H1 (cell line): ENCODE data around the gene MEMO1. TPM values are rescaled to one million over a fixed set of nuclear protein-coding genes. Genes with fewer than 3 reads are reported as not detected.

Source experiments
- CTCF ChIA-PET: fragments of 300-600 bp; sonication (Branson Sonifier 250); formaldehyde crosslinking; loops from one replicate; lab custom pipeline; 2021; ENCODE audit not compliant: partially characterized antibody; lab: Charles Lee
- POLR2A ChIA-PET: fragments of 300-600 bp; sonication (Branson Sonifier 250); formaldehyde crosslinking; loops from one replicate; lab custom pipeline; 2021; ENCODE audit warnings: inconsistent platforms; ENCODE audit not compliant: partially characterized antibody; lab: Charles Lee
- DNase-seq, 2 experiments: peaks; one replicate each; pipeline versions ENCODE4 v3.0.0 to v3.0.0-alpha.2; 2010 to 2022; ENCODE audit warnings: low spot score in 2 of 2, low read depth in 1 of 2, mixed read lengths in 1 of 2
- FAIRE-seq: peaks from 2 replicates; lab custom pipeline; 2011; peaks lifted over from hg19 to GRCh38; lab: Jason Lieb, UNC
- H2AFZ ChIP-seq: 2 replicates; pipeline ENCODE4 v1.8.1; 2012; ENCODE audit warnings: low read length, inconsistent platforms
- H2AK5ac ChIP-seq: 2 replicates; pipeline ENCODE4 v1.6.1; 2013; ENCODE audit warnings: low read depth, low read length
- H2BK120ac ChIP-seq: replicated peaks from 2 replicates; pipeline ENCODE3; 2013; ENCODE audit warnings: low read depth, low read length, inconsistent platforms
- H2BK12ac ChIP-seq: 2 replicates; pipeline ENCODE4 v1.6.1; 2013; ENCODE audit warnings: low read depth, low read length
- H2BK15ac ChIP-seq: 2 replicates; pipeline ENCODE4 v1.6.1; 2013; ENCODE audit warnings: low read length
- H2BK20ac ChIP-seq: 2 replicates; pipeline ENCODE4 v1.6.1; 2013; ENCODE audit warnings: low read length
- H2BK5ac ChIP-seq: 2 replicates; pipeline ENCODE4 v1.6.1; 2013; ENCODE audit warnings: low read depth, low read length
- H3K14ac ChIP-seq: 2 replicates; pipeline ENCODE4 v1.6.1; 2013; ENCODE audit warnings: inconsistent platforms; ENCODE audit not compliant: insufficient read length
- H3K18ac ChIP-seq: 2 replicates; pipeline ENCODE4 v1.6.1; 2013; ENCODE audit warnings: low read length; ENCODE audit errors: extremely low read depth
- H3K23ac ChIP-seq: 2 replicates; pipeline ENCODE4 v1.6.1; 2013; ENCODE audit warnings: inconsistent platforms; ENCODE audit not compliant: insufficient read length
- H3K23me2 ChIP-seq: 2 replicates; pipeline ENCODE4 v1.6.1; 2013; ENCODE audit warnings: low read depth, low read length
- H3K27ac ChIP-seq: 2 replicates; pipeline ENCODE4 v1.6.1; 2011; ENCODE audit warnings: low read depth, low read length, inconsistent platforms
- H3K27me3 ChIP-seq, 4 experiments: replicated peaks in 1 of 4; 1 replicate in 1 of 4; 2 replicates in 3 of 4; pipeline versions ENCODE4 v1.6.1 to v1.8.1; 2011 to 2013; ENCODE audit warnings: low read length in 3 of 4, mild to moderate bottlenecking in 3 of 4, inconsistent platforms in 2 of 4, mixed read lengths in 2 of 4, moderate library complexity in 1 of 4; ENCODE audit not compliant: control insufficient read depth in 3 of 4, insufficient read depth in 3 of 4; ENCODE audit errors: extremely low read depth in 1 of 4
- H3K36me3 ChIP-seq, 4 experiments: 2 replicates each; pipeline versions ENCODE4 v1.6.1 to v1.8.1; 2011 to 2013; ENCODE audit warnings: mild to moderate bottlenecking in 4 of 4, low read length in 3 of 4, moderate library complexity in 2 of 4, control low read depth in 1 of 4, inconsistent platforms in 1 of 4; ENCODE audit not compliant: insufficient read depth in 4 of 4, control insufficient read depth in 2 of 4
- H3K4ac ChIP-seq: replicated peaks from 2 replicates; pipeline ENCODE3; 2013; ENCODE audit warnings: low read length, low read depth, mixed read lengths, inconsistent platforms; ENCODE audit not compliant: insufficient read length
- H3K4me1 ChIP-seq, 4 experiments: replicated peaks in 1 of 4; 1 replicate in 1 of 4; 2 replicates in 3 of 4; pipeline versions ENCODE4 v1.6.1 to v1.8.1; 2011 to 2013; ENCODE audit warnings: low read length in 3 of 4, inconsistent platforms in 2 of 4, mixed read lengths in 1 of 4; ENCODE audit not compliant: insufficient read depth in 4 of 4, control insufficient read depth in 3 of 4
- H3K4me2 ChIP-seq, 2 experiments: 2 replicates each; pipeline versions ENCODE4 v1.6.1 to v1.8.1; 2011 to 2013; ENCODE audit warnings: low read depth in 2 of 2, low read length in 2 of 2, control low read depth in 1 of 2, inconsistent platforms in 1 of 2, mild to moderate bottlenecking in 1 of 2; ENCODE audit not compliant: insufficient read depth in 1 of 2
- H3K4me3 ChIP-seq, 4 experiments: fragments of 200-600, 300-600 bp in 1 of 4; sonication (generic), shearing (Covaris generic), sonication (Bioruptor Twin) in 1 of 4; 2 replicates each; pipeline versions ENCODE4 v1.5.1 to v1.8.1; 2011 to 2016; ENCODE audit warnings: low read length in 4 of 4, low read depth in 3 of 4, control low read depth in 2 of 4, inconsistent platforms in 2 of 4, mild to moderate bottlenecking in 2 of 4, mixed read lengths in 1 of 4, moderate library complexity in 1 of 4; ENCODE audit not compliant: insufficient read depth in 2 of 4; ENCODE audit errors: extremely low read depth in 1 of 4
- H3K56ac ChIP-seq: replicated peaks from 2 replicates; pipeline ENCODE3; 2013; ENCODE audit warnings: low read depth, mild to moderate bottlenecking, mixed read lengths, low read length, inconsistent platforms; ENCODE audit not compliant: insufficient read length
- H3K79me1 ChIP-seq: 2 replicates; pipeline ENCODE4 v1.6.1; 2013; ENCODE audit warnings: low read depth, low read length, control low read depth
- H3K79me2 ChIP-seq, 2 experiments: 2 replicates each; pipeline versions ENCODE4 v1.6.1 to v1.8.1; 2012 to 2013; ENCODE audit warnings: low read length in 2 of 2, mild to moderate bottlenecking in 2 of 2, inconsistent platforms in 1 of 2; ENCODE audit not compliant: insufficient read depth in 2 of 2, control insufficient read depth in 1 of 2
- H3K9ac ChIP-seq, 4 experiments: replicated peaks in 1 of 4; 1 replicate in 1 of 4; 2 replicates in 3 of 4; pipeline versions ENCODE4 v1.6.1 to v1.8.1; 2011 to 2013; ENCODE audit warnings: low read depth in 3 of 4, low read length in 3 of 4, control low read depth in 2 of 4, mild to moderate bottlenecking in 2 of 4, moderate library complexity in 2 of 4, inconsistent platforms in 1 of 4; ENCODE audit errors: extremely low read depth in 1 of 4
- H3K9me3 ChIP-seq, 2 experiments: 2 replicates each; pipeline versions ENCODE4 v1.6.1 to v1.8.1; 2012 to 2013; ENCODE audit warnings: mild to moderate bottlenecking in 2 of 2, moderate library complexity in 2 of 2, control low read depth in 1 of 2, inconsistent platforms in 1 of 2, low read depth in 1 of 2, low read length in 1 of 2, mixed read lengths in 1 of 2; ENCODE audit not compliant: insufficient read depth in 2 of 2
- H4K20me1 ChIP-seq, 2 experiments: replicated peaks in 1 of 2; 2 replicates each; pipeline versions ENCODE3 to v1.8.1; 2011 to 2013; ENCODE audit warnings: inconsistent platforms in 2 of 2, low read length in 2 of 2, mild to moderate bottlenecking in 1 of 2; ENCODE audit not compliant: insufficient read depth in 2 of 2, control insufficient read depth in 1 of 2
- H4K5ac ChIP-seq: 2 replicates; pipeline ENCODE4 v1.6.1; 2013; ENCODE audit warnings: low read length, low read depth, mixed read lengths, inconsistent platforms; ENCODE audit not compliant: insufficient read length
- H4K8ac ChIP-seq: 2 replicates; pipeline ENCODE4 v1.8.0; 2013; ENCODE audit warnings: mild to moderate bottlenecking, moderate library complexity, low read length, inconsistent platforms; ENCODE audit not compliant: insufficient read depth; ENCODE audit errors: extremely low read depth
- H4K91ac ChIP-seq: replicated peaks from 2 replicates; pipeline ENCODE3; 2013; ENCODE audit warnings: low read length, mixed read lengths, inconsistent platforms; ENCODE audit not compliant: insufficient read length
- ATF3 ChIP-seq: IDR thresholded peaks from 2 replicates; pipeline ENCODE4 v1.6.1; 2011; ENCODE audit warnings: low read depth, mild to moderate bottlenecking, low read length; ENCODE audit not compliant: insufficient read depth
- GABPA ChIP-seq: IDR thresholded peaks from 2 replicates; pipeline ENCODE4 v1.6.1; 2011; ENCODE audit warnings: mild to moderate bottlenecking, low read length, moderate library complexity, borderline replicate concordance; ENCODE audit not compliant: insufficient read depth
- HDAC6 ChIP-seq: IDR thresholded peaks from one replicate; pipeline ENCODE4 v1.7.1; 2012; ENCODE audit warnings: low read depth, mild to moderate bottlenecking, inconsistent platforms, low read length, moderate library complexity
- MAFK ChIP-seq: IDR thresholded peaks from 2 replicates; pipeline ENCODE4 v1.6.1; 2012; ENCODE audit warnings: low read depth, mild to moderate bottlenecking, improper control_type of control experiment, low read length
- MAX ChIP-seq: IDR thresholded peaks from 2 replicates; pipeline ENCODE4 v1.6.1; 2012; ENCODE audit warnings: inconsistent platforms
- NRF1 ChIP-seq: IDR thresholded peaks from 2 replicates; pipeline ENCODE4 v1.6.1; 2011; ENCODE audit warnings: mild to moderate bottlenecking, low read depth, low read length, improper control_type of control experiment
- RXRA ChIP-seq: IDR thresholded peaks from 2 replicates; pipeline ENCODE4 v1.6.1; 2011; ENCODE audit warnings: low read depth, mild to moderate bottlenecking, low read length, moderate library complexity; ENCODE audit not compliant: insufficient read depth
- TAF7 ChIP-seq: optimal IDR thresholded peaks from 2 replicates; pipeline ENCODE3; 2011; ENCODE audit warnings: low read depth, mild to moderate bottlenecking, inconsistent platforms, low read length, moderate library complexity, borderline replicate concordance
- USF2 ChIP-seq: IDR thresholded peaks from 2 replicates; pipeline ENCODE4 v1.6.1; 2011; ENCODE audit warnings: low read length, improper control_type of control experiment
- YY1 ChIP-seq: IDR thresholded peaks from 2 replicates; pipeline ENCODE4 v1.6.1; 2011; ENCODE audit warnings: low read depth, mild to moderate bottlenecking, low read length
- ZNF274 ChIP-seq: IDR thresholded peaks from 2 replicates; pipeline ENCODE4 v1.7.0; 2012; ENCODE audit warnings: low read length, borderline replicate concordance; ENCODE audit errors: extremely low read depth
- WGBS, 2 experiments: shearing (Covaris generic) in 1 of 2; methylation state at CpG; one replicate each; pipeline versions ENCODE4 v1.1.6 to v1.1.7; 2013 to 2015; ENCODE audit warnings: low lambda C conversion rate in 2 of 2, mixed read lengths in 2 of 2, inconsistent platforms in 1 of 2, low coverage in 1 of 2, missing lambda C conversion rate in 1 of 2; ENCODE audit not compliant: insufficient replicate concordance in 2 of 2, insufficient coverage in 1 of 2, insufficient read length in 1 of 2; ENCODE audit errors: extremely low coverage in 1 of 2, missing lambda C conversion rate in 1 of 2; 5-methylcytosine and 5-hydroxymethylcytosine counted together
- polyA plus RNA-seq, 7 experiments: library from polyadenylated mRNA; depleted of rRNA in 3 of 7; stranded (reverse) in 5 of 7; unstranded in 2 of 7; fragments of >200 nt in 5 of 7; fragments of 200-250 nt in 2 of 7; gene quantifications; 1 replicate in 5 of 7; 2 replicates in 1 of 7; 4 replicates in 1 of 7; pipeline versions ENCODE4 v1.2.1 to v1.2.3, GENCODE V29; 2011 to 2013; ENCODE audit warnings: missing spikeins in 2 of 7, mixed read lengths in 2 of 7
- total RNA-seq: library from RNA; stranded (reverse); fragmentation: NEBNext Ultra II Directional; extraction: Animal tissue kit (Norgen Biotek cat#: 25700); gene quantifications from 2 replicates; pipeline ENCODE4 v1.2.1, GENCODE V29; 2021

The MEMO1 gene
- total and polyA plus RNA-seq, 2 of the 8 experiments (the other 6 are each of a cell fraction or from before 2014, with no cell fraction given) = 26.9 to 54.7 TPM

GRCh38 chr2:31823558-31823957, 187.2 kb downstream of the MEMO1 start:
- Histone ChIP-seq H2BK12ac (no peak overlapping the region), H3K27ac (no peak overlapping the region), H4K91ac (no peak overlapping the region), H3K56ac (no peak overlapping the region), H2BK20ac (no peak overlapping the region), H3K27me3 (no peaks in the 10 kb centered on the region), H3K23me2 (no peaks in the 10 kb centered on the region), H3K79me2 (no peaks in the 10 kb centered on the region), H2BK15ac (no peak overlapping the region), H2AK5ac (no peak overlapping the region), H3K18ac (no peak overlapping the region), H3K4me1 (no peaks in the 10 kb centered on the region), H3K9ac (no peak overlapping the region), H3K4me2 (no peak overlapping the region), H2BK120ac (no peak overlapping the region), H3K79me1 (no peaks in the 10 kb centered on the region), H4K20me1 (no peaks in the 10 kb centered on the region), H3K4me3 (no peak overlapping the region), H4K8ac (no peak overlapping the region), H3K23ac (no peak overlapping the region), H3K36me3 (no peaks in the 10 kb centered on the region), H2BK5ac (no peak overlapping the region), H2AFZ (no peak overlapping the region), H4K5ac (no peak overlapping the region), H3K9me3 (peaks cover 25 to 28% of the 10 kb centered on the region in 2 experiments), H3K14ac (no peak overlapping the region), H3K4ac (no peak overlapping the region)
- 89% methylated on average over 11 of the region's 11 CpGs; no CpG with 5 or more reads in 1 of the 2 experiments for WGBS, 2 experiments
- FAIRE-seq (no peak), DNase-seq (no peak)
- CTCF ChIA-PET = interaction anchor here (1.5 kb wide), 1 partner anchor 14 kb away, joined by 3 read pairs; no protein-coding TSS in a partner anchor
- POLR2A ChIA-PET = no interaction called here
- no peak for TF ChIP-seq ATF3
- no peak for TF ChIP-seq HDAC6
- no peak for TF ChIP-seq MAFK
- no peak for TF ChIP-seq TAF7
- TF ChIP-seq NRF1 = no peak
- TF ChIP-seq USF2 = no peak
- TF ChIP-seq ZNF274 = no peak
- no peak for TF ChIP-seq YY1
- TF ChIP-seq RXRA = no peak
- no peak for TF ChIP-seq GABPA
- TF ChIP-seq MAX = no peak
